Sigmoid colon (tissue), 4 donors: ENCODE results near the gene RAPGEF3.

Source experiments
- CTCF ChIP-seq, 4 experiments: fragments of 450-650 bp in 3 of 4; fragments of 200-600 bp in 1 of 4; IDR thresholded peaks; one replicate each; pipeline ENCODE4 v1.5.1; 2016 to 2019; ENCODE audit warnings: antibody characterized with exemption in 4 of 4, mild to moderate bottlenecking in 3 of 4, moderate library complexity in 2 of 4
- EP300 ChIP-seq, 4 donors: sonication (generic); formaldehyde crosslinking; IDR thresholded peaks; one replicate each; pipeline ENCODE4 v1.6.1; 2017; ENCODE audit warnings: antibody characterized with exemption in 4 of 4
- POLR2A ChIP-seq, 2 donors: fragments of 450-650 bp; IDR thresholded peaks; one replicate each; pipeline ENCODE4 v1.6.1; 2016; ENCODE audit warnings: antibody characterized with exemption in 2 of 2, mild to moderate bottlenecking in 2 of 2, moderate library complexity in 2 of 2
- POLR2AphosphoS5 ChIP-seq, 4 donors: sonication (generic); formaldehyde crosslinking; IDR thresholded peaks; one replicate each; pipeline ENCODE4 v1.6.1; 2017; ENCODE audit warnings: antibody characterized with exemption in 4 of 4

GRCh38 chr12:47705229-47705565, 53.5 kb downstream of the RAPGEF3 start:
- TF ChIP-seq CTCF (IDR thresholded peaks at IDR 0.05): no peak
- no peak for TF ChIP-seq EP300 (IDR thresholded peaks at IDR 0.05)
- no peak for TF ChIP-seq POLR2AphosphoS5 (IDR thresholded peaks at IDR 0.05)
- no peak for TF ChIP-seq POLR2A (IDR thresholded peaks at IDR 0.05)
